Activated CD8-positive, alpha-beta T cell treated with anti-CD3 and anti-CD28 coated beads for 36 hours (primary cell): ENCODE data around the gene ADGRV1. TPM values are rescaled to one million over a fixed set of nuclear protein-coding genes. Genes with fewer than 3 reads are reported as not detected.

Experiments
- ATAC-seq: fragments of 200-7000 bp; cut with Tn5 transposase; one replicate; pipeline ENCODE4 v1.10.0; 2021; ENCODE audit warnings: mild to moderate bottlenecking, moderate library complexity
- CTCF ChIA-PET: fragments of 350-600 bp; sonication (Branson Sonifier 250); formaldehyde crosslinking; loops from one replicate; lab custom pipeline; 2021; ENCODE audit warnings: antibody characterized with exemption; lab: Charles Lee
- POLR2A ChIA-PET: fragments of 350-600 bp; sonication (Branson Sonifier 250); formaldehyde crosslinking; loops from one replicate; lab custom pipeline; 2021; ENCODE audit warnings: antibody characterized with exemption; lab: Charles Lee
- DNase-seq: peaks from one replicate; pipeline ENCODE4 v3.0.0-alpha.2; 2020
- H3K27ac Mint-ChIP-seq: one replicate; pipeline ENCODE4 v1.8.0; 2021; ENCODE audit warnings: mild to moderate bottlenecking, mixed read lengths
- H3K27me3 Mint-ChIP-seq: one replicate; pipeline ENCODE4 v1.8.0; 2021; ENCODE audit warnings: mixed read lengths
- H3K36me3 Mint-ChIP-seq: one replicate; pipeline ENCODE4 v1.8.0; 2021; ENCODE audit warnings: low read depth, mixed read lengths
- H3K4me1 Mint-ChIP-seq: one replicate; pipeline ENCODE4 v1.8.0; 2021; ENCODE audit warnings: low read depth, mixed read lengths
- H3K4me3 Mint-ChIP-seq: one replicate; pipeline ENCODE4 v1.8.0; 2021; ENCODE audit warnings: mild to moderate bottlenecking, moderate library complexity, mixed read lengths
- H3K9me3 Mint-ChIP-seq: one replicate; pipeline ENCODE4 v1.8.0; 2021; ENCODE audit warnings: mixed read lengths
- CTCF ChIP-seq: fragments of 200-600 bp; IDR thresholded peaks from one replicate; pipeline ENCODE4 v1.8.0; 2022; ENCODE audit warnings: antibody characterized with exemption, mild to moderate bottlenecking
- intact Hi-C: fragments of 100-400 bp; cut with micrococcal nuclease; formaldehyde crosslinking; loops from one replicate; pipeline ENCODE4 v1.10.0; 2022
- total RNA-seq, 2 experiments: library from RNA; stranded (reverse); gene quantifications; one replicate each; pipeline ENCODE4 v1.2.3, GENCODE V29; 2021

The ADGRV1 gene
- total RNA-seq, 2 experiments from 2014 or later: 0.18 TPM; not detected in 1

DNA sequence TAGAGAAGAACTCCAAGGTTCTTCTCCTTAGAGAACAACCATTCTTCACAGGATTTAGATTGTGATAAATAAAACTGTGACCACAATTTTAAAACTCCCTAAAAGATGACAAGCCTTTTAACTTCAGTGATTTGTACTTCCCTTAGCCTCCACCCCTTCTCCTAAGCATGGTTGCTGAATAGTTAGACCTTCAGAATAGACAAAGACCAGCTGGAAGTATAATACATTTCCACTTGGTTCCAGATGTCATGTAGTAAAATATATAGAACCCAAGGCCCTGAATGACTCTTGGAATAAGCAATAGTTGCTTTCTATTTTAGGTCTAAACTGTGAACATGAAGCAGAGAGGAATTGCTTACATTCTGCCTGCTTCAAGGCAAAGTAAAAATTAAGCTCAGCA is 615.8 kb downstream of the ADGRV1 start:
- intact Hi-C loops: no loop called here
- H3K4me1 Mint-ChIP-seq: peaks cover 28% of the 10 kb centered on the region
- no peaks in the 10 kb centered on the region for H3K9me3 Mint-ChIP-seq
- H3K4me3 Mint-ChIP-seq: no peak overlapping the region
- ChIA-PET POLR2A (no interaction called here), CTCF (interaction anchor here (1.4 kb wide), 1 partner anchor 210 kb away, joined by 4 read pairs; no protein-coding TSS in a partner anchor)
- H3K36me3 Mint-ChIP-seq: no peaks in the 10 kb centered on the region
- ATAC-seq (no peak), DNase-seq (no peak)
- TF ChIP-seq CTCF: no peak
- no peak overlapping the region for H3K27ac Mint-ChIP-seq
- no peaks in the 10 kb centered on the region for H3K27me3 Mint-ChIP-seq

GRCh38 chr5:91175708-91176107 is 617.1 kb downstream of the ADGRV1 start:
- Mint-ChIP-seq H3K9me3 (no peaks in the 10 kb centered on the region), H3K36me3 (no peaks in the 10 kb centered on the region), H3K4me3 (no peak overlapping the region), H3K27me3 (no peaks in the 10 kb centered on the region), H3K4me1 (peaks cover 17% of the 10 kb centered on the region), H3K27ac (no peak overlapping the region)
- DNase-seq (no peak), ATAC-seq (no peak)
- intact Hi-C loops: no loop called here
- TF ChIP-seq CTCF: no peak
- ChIA-PET POLR2A (no interaction called here), CTCF (no interaction called here)

DNA sequence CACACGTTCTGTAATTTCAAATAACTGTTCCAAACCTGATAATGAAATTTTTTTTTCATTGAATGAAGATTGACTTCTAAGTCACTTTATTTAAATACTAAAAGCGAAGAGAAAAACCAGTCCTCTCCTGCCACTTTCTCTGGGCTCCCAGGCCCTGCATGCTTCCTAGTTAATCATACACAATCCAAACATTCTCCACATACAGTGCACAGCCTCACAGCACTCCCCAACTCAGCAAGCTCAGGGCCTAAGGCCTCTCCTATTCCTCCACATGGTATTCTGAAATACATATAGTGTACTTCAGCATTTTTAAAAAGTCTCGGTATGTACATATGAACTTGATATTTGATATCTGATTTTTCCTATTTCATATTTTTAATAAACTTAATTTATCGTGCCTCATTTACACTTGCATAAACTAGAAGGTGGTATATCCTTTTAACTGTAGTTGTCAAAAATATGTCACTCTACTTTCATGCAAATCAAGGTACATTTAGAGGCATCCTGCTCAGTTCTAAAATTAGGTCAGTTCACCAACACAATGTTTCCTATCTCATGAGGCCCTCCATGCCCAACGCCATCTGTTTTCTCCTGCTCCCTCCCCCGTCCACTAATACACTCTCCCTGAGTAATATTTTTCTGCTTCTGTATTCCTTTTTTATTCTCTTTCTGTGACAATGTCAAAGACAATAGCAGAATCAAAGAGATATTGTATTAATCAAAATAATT is 617.9 kb downstream of the ADGRV1 start:
- Mint-ChIP-seq H3K27ac (no peak overlapping the region), H3K4me3 (no peak overlapping the region), H3K36me3 (no peaks in the 10 kb centered on the region), H3K4me1 (peaks cover 15% of the 10 kb centered on the region), H3K9me3 (no peaks in the 10 kb centered on the region), H3K27me3 (no peaks in the 10 kb centered on the region)
- DNase-seq: no peak
- no peak for ATAC-seq
- TF ChIP-seq CTCF: no peak
- intact Hi-C loops: no loop called here
- ChIA-PET POLR2A (no interaction called here), CTCF (no interaction called here)

DNA sequence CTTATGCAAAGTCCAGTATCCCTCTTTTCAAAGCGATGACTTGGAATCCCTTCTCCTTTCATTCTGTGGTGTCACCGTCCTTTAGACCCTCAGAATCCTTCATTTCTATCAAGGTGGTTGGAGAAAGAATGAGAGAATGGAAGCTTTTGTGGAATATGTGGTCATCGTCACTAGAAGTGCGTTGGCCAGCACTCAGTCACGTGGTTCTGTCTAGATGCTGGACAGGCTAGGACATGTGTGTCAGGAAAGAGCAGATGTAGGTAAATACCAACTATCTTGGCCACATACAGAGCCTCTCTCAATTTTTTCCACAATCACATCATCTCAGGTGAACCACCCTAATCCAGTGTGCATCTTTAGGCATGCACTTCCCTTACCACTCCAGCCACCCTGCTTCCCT is 618.5 kb downstream of the ADGRV1 start:
- H3K9me3 Mint-ChIP-seq: no peaks in the 10 kb centered on the region
- ChIA-PET CTCF (no interaction called here), POLR2A (no interaction called here)
- DNase-seq (no peak), ATAC-seq (no peak)
- no peaks in the 10 kb centered on the region for H3K36me3 Mint-ChIP-seq
- intact Hi-C loops: no loop called here
- no peak overlapping the region for H3K4me3 Mint-ChIP-seq
- no peaks in the 10 kb centered on the region for H3K27me3 Mint-ChIP-seq
- TF ChIP-seq CTCF: no peak
- peaks cover 15% of the 10 kb centered on the region for H3K4me1 Mint-ChIP-seq
- no peak overlapping the region for H3K27ac Mint-ChIP-seq

- TF ChIP-seq CTCF: no peak
- H3K4me1 Mint-ChIP-seq: peaks cover 15% of the 10 kb centered on the region
- H3K27me3 Mint-ChIP-seq: no peaks in the 10 kb centered on the region
- no peaks in the 10 kb centered on the region for H3K36me3 Mint-ChIP-seq
- no peaks in the 10 kb centered on the region for H3K9me3 Mint-ChIP-seq
- no peak overlapping the region for H3K4me3 Mint-ChIP-seq
- DNase-seq: no peak
- ATAC-seq: no peak
- intact Hi-C loops: no loop called here
- ChIA-PET CTCF (interaction anchor here (0.7 kb wide), 1 partner anchor 50 kb away, joined by 3 read pairs; no protein-coding TSS in a partner anchor), POLR2A (interaction anchor here (0.6 kb wide), 1 partner anchor 57 kb away, joined by 3 read pairs; no protein-coding TSS in a partner anchor)
- H3K27ac Mint-ChIP-seq: no peak overlapping the region
These were observed 619.0 kb downstream of the ADGRV1 start for GRCh38 chr5:91177639-91178038.
